ENCODE measurements around the gene CABP4. TPM values are rescaled to one million over a fixed set of nuclear protein-coding genes. Genes with fewer than 3 reads are reported as not detected.

CABP4 gene
- total and polyA plus RNA-seq, 10 of the 15 experiments (the other 5 are each of a cell fraction or from before 2014, with no cell fraction given), result 0.04 to 0.41 (median 0.14) TPM; not detected in 2

- BruUV-seq (replicated peaks), result no TSS peak
- FAIRE-seq, result no peak
- H4K20me1 ChIP-seq (ENCODE audit: control insufficient read depth, insufficient read depth), result no peaks in the 10 kb centered on the region
- WGBS (ENCODE audit: insufficient coverage, insufficient replicate concordance, low lambda C conversion rate, missing lambda C conversion rate), result 17% methylated on average over 26 of the region's 26 CpGs
- POLR2A ChIA-PET, result interaction anchor here (0.6 to 4.7 kb wide), 8 partner anchors 11 to 82 kb away, joined by 3 to 95 read pairs (median 8); partner anchors contain the start of genes PITPNM1, POLD4, PPP1CA and RAD9A
- H3K4me1 ChIP-seq (ENCODE audit: control insufficient read depth, insufficient read depth, low read length), result peaks cover 36% of the 10 kb centered on the region
- H3K27ac ChIP-seq (ENCODE audit: control insufficient read depth, insufficient read depth), result peak overlapping the region; percentile 99
- peak overlapping the region; percentile 71 for H3K4me2 ChIP-seq (ENCODE audit: control insufficient read depth, insufficient read depth)
- H2AFZ ChIP-seq (ENCODE audit: control insufficient read depth, low read depth, low read length), result no peak overlapping the region
- CTCF ChIA-PET, result interaction anchor here (0.8 to 4.3 kb wide), 3 partner anchors 32 to 49 kb away, joined by 4 to 53 read pairs (median 4); partner anchors contain the start of genes PPP1CA and TBC1D10C
- RAD21 ChIA-PET (ENCODE audit: unreplicated experiment), result interaction anchor here (7.2 kb wide), 1 partner anchor 32 kb away, joined by 112 read pairs; the partner anchor contains the start of genes PPP1CA and TBC1D10C
- peaks cover 57% of the 10 kb centered on the region for H3K79me2 ChIP-seq (ENCODE audit: control insufficient read depth, insufficient read depth, low read length)
- H3K27me3 ChIP-seq (replicated peaks in 1 of 2; ENCODE audit: control insufficient read depth in 2 of 2, insufficient read depth in 2 of 2, low read length in 1 of 2), result no peaks in the 10 kb centered on the region
- no peak for ATAC-seq
- SMC1A ChIA-PET (ENCODE audit: uncharacterized antibody, unreplicated experiment), result interaction anchor here (1.1 kb wide), 1 partner anchor 26 kb away, joined by 3 read pairs; no protein-coding TSS in a partner anchor
- peaks cover 6 to 20% of the 10 kb centered on the region in 2 experiments; a peak in 3 of 4 replicates for H3K36me3 ChIP-seq (ENCODE audit: control insufficient read depth in 2 of 2, insufficient read depth in 2 of 2, low read length in 1 of 2)
- peak overlapping the region; percentile 99 for H3K9ac ChIP-seq (ENCODE audit: control insufficient read depth, insufficient read depth, low read length)
- in situ Hi-C loops (cut with MboI), result no loop called here
- intact Hi-C loops (cut with micrococcal nuclease; ENCODE audit: unreplicated experiment), result loop anchor here (5.0 kb wide), 1 partner anchor 33 kb away; the partner anchor contains the start of genes PPP1CA and TBC1D10C
- no peaks in the 10 kb centered on the region for H3K9me3 ChIP-seq (replicated peaks; ENCODE audit: control insufficient read depth, insufficient read depth, low read length)
- no peak for DNase-seq (ENCODE audit: low read depth, low spot score)
- H3K4me3 ChIP-seq, result peak overlapping the region; percentile 90
- TF ChIP-seq JUNB (IDR thresholded peaks at IDR 0.05) (no peak), GATAD2B (conservative IDR thresholded peaks at IDR 0.05; ENCODE audit: low read depth) (no peak), CBFB (IDR thresholded peaks at IDR 0.05; ENCODE audit: low read depth) (no peak), RAD21 (IDR thresholded peaks at IDR 0.05; ENCODE audit: insufficient read depth, low read depth, low read length) (no peak), MEF2B (IDR thresholded peaks at IDR 0.05; ENCODE audit: partially characterized antibody, poor library complexity, severe bottlenecking) (no peak), PRDM15 (CRISPR knock-in tag; IDR thresholded peaks at IDR 0.05) (no peak), SPI1 (IDR thresholded peaks at IDR 0.05; ENCODE audit: borderline replicate concordance, insufficient read depth, low read depth, low read length) (no peak), CHD2 (IDR thresholded peaks at IDR 0.05; ENCODE audit: borderline replicate concordance, low read depth, low read length) (no peak), SREBF2 (IDR thresholded peaks at IDR 0.05; ENCODE audit: low read length) (no peak), PBX3 (IDR thresholded peaks at IDR 0.05; ENCODE audit: insufficient replicate concordance, low read depth, low read length) (no peak), CBX3 (IDR thresholded peaks at IDR 0.05; ENCODE audit: borderline replicate concordance, low read depth) (no peak), BCLAF1 (IDR thresholded peaks at IDR 0.05) (no peak), SREBF1 (IDR thresholded peaks at IDR 0.05; ENCODE audit: low read length) (no peak), EP300 (IDR thresholded peaks at IDR 0.05; ENCODE audit: borderline replicate concordance in 1 of 2, control insufficient read depth in 1 of 2, low read depth in 2 of 2, low read length in 2 of 2) (no peak), RELA (IDR thresholded peaks at IDR 0.05; ENCODE audit: borderline replicate concordance, partially characterized antibody) (no peak)
These were observed 20.0 kb upstream of the CABP4 start for GRCh38 chr11:67435031-67435726.

Measured in GM12878 (cell line).